GM12878 (cell line): Measurements from ENCODE around the gene PRDM16. TPM values are rescaled to one million over a fixed set of nuclear protein-coding genes. Genes with fewer than 3 reads are reported as not detected.

Experiments used
- ATAC-seq: fragments of 200-7000 bp; cut with Tn5 transposase; 3 replicates; pipeline ENCODE4 v1.9.1; 2020; ENCODE audit warnings: mild to moderate bottlenecking, moderate library complexity
- BruUV-seq: library from RNA; stranded (reverse); fragments of 400-500 nt; replicated peaks from 2 replicates; lab custom pipeline; 2021; lab: Mats Ljungman, UMichigan
- CTCF ChIA-PET: fragments of 300-600 bp; sonication (Branson Sonifier 250); formaldehyde crosslinking; extraction: SDS; loops from one replicate; lab custom pipeline; 2021; ENCODE audit warnings: inconsistent platforms; lab: Yijun Ruan, JAX
- POLR2A ChIA-PET: fragments of 350-600 bp; formaldehyde crosslinking; extraction: SDS; loops from one replicate; lab custom pipeline; 2021; ENCODE audit warnings: inconsistent platforms; lab: Charles Lee
- RAD21 ChIA-PET: fragments of 300-600 bp; sonication (Branson Sonifier 250); formaldehyde crosslinking; loops from one replicate; lab custom pipeline; 2023; ENCODE audit warnings: antibody characterized with exemption; ENCODE audit not compliant: unreplicated experiment; lab: Charles Lee
- SMC1A ChIA-PET: fragments of 300-600 bp; sonication (Branson Sonifier 250); formaldehyde crosslinking; loops from one replicate; lab custom pipeline; 2023; ENCODE audit not compliant: unreplicated experiment, uncharacterized antibody; lab: Charles Lee
- DNase-seq: peaks from one replicate; pipeline ENCODE4 v3.0.0-alpha.2; 2011; ENCODE audit warnings: low read depth, low spot score
- FAIRE-seq: peaks from 3 replicates; lab custom pipeline; 2011; peaks lifted over from hg19 to GRCh38; lab: Jason Lieb, UNC
- H2AFZ ChIP-seq: 2 replicates; pipeline ENCODE4 v1.6.0; 2011; ENCODE audit warnings: low read depth, low read length, control low read depth; ENCODE audit not compliant: control insufficient read depth
- H3K27ac ChIP-seq: 2 replicates; pipeline ENCODE4 v1.5.1; 2011; ENCODE audit warnings: control low read depth; ENCODE audit not compliant: control insufficient read depth, insufficient read depth
- H3K27me3 ChIP-seq, 2 experiments: replicated peaks in 1 of 2; 2 replicates each; pipeline versions ENCODE4 v1.6.0 to v1.6.1; 2011; ENCODE audit warnings: low read length in 1 of 2; ENCODE audit not compliant: control insufficient read depth in 2 of 2, insufficient read depth in 2 of 2
- H3K36me3 ChIP-seq, 2 experiments: 2 replicates each; pipeline ENCODE4 v1.5.1; 2011; ENCODE audit warnings: low read length in 1 of 2; ENCODE audit not compliant: control insufficient read depth in 2 of 2, insufficient read depth in 2 of 2
- H3K4me1 ChIP-seq: 2 replicates; pipeline ENCODE4 v1.6.1; 2011; ENCODE audit warnings: mild to moderate bottlenecking, low read length, moderate library complexity, mixed read lengths; ENCODE audit not compliant: control insufficient read depth, insufficient read depth
- H3K4me2 ChIP-seq: 2 replicates; pipeline ENCODE4 v1.6.0; 2011; ENCODE audit warnings: control low read depth; ENCODE audit not compliant: control insufficient read depth, insufficient read depth
- H3K4me3 ChIP-seq: fragments of 200-600 bp; sonication (generic); 2 replicates; pipeline ENCODE4 v1.5.1; 2016
- H3K79me2 ChIP-seq: 2 replicates; pipeline ENCODE4 v1.6.0; 2011; ENCODE audit warnings: low read length; ENCODE audit not compliant: control insufficient read depth, insufficient read depth
- H3K9ac ChIP-seq: 2 replicates; pipeline ENCODE4 v1.8.0; 2011; ENCODE audit warnings: low read length, control low read depth, mixed read lengths; ENCODE audit not compliant: control insufficient read depth, insufficient read depth
- H3K9me3 ChIP-seq: replicated peaks from 3 replicates; pipeline ENCODE4 v1.5.1; 2011; ENCODE audit warnings: mild to moderate bottlenecking, low read length; ENCODE audit not compliant: control insufficient read depth, insufficient read depth
- H4K20me1 ChIP-seq: 2 replicates; pipeline ENCODE4 v1.6.0; 2011; ENCODE audit not compliant: control insufficient read depth, insufficient read depth
- ASH2L ChIP-seq: fragments of 300-600, 200-600 bp; sonication (generic); IDR thresholded peaks from 2 replicates; pipeline ENCODE4 v1.6.1; 2017; ENCODE audit warnings: low read depth, mild to moderate bottlenecking, borderline replicate concordance
- GATAD2B ChIP-seq: fragments of 450-650 bp; conservative IDR thresholded peaks from 2 replicates; pipeline ENCODE4 v1.6.1; 2017; ENCODE audit warnings: low read depth, mild to moderate bottlenecking, moderate library complexity
- IKZF1 ChIP-seq: fragments of 450-650 bp; conservative IDR thresholded peaks from 2 replicates; pipeline ENCODE4 v1.6.1; 2017; ENCODE audit warnings: antibody characterized with exemption, mild to moderate bottlenecking
- JUNB ChIP-seq: IDR thresholded peaks from 2 replicates; pipeline ENCODE4 v1.6.1; 2016; ENCODE audit warnings: antibody characterized with exemption, mild to moderate bottlenecking
- KLF5 ChIP-seq: fragments of 450-650 bp; IDR thresholded peaks from 2 replicates; pipeline ENCODE4 v1.6.1; 2014; ENCODE audit warnings: mild to moderate bottlenecking; ENCODE audit not compliant: partially characterized antibody
- MEF2A ChIP-seq: IDR thresholded peaks from 2 replicates; pipeline ENCODE4 v1.6.1; 2011; ENCODE audit warnings: low read depth, mild to moderate bottlenecking, low read length, moderate library complexity; ENCODE audit not compliant: insufficient read depth
- NFIC ChIP-seq: IDR thresholded peaks from 2 replicates; pipeline ENCODE4 v1.6.1; 2012; ENCODE audit warnings: low read depth, mild to moderate bottlenecking, inconsistent platforms, low read length, moderate library complexity
- TAF1 ChIP-seq: IDR thresholded peaks from 2 replicates; pipeline ENCODE4 v1.6.1; 2011; ENCODE audit warnings: mild to moderate bottlenecking, low read depth, low read length, borderline replicate concordance
- TCF12 ChIP-seq: IDR thresholded peaks from 2 replicates; pipeline ENCODE4 v1.6.1; 2011; ENCODE audit warnings: low read depth, mild to moderate bottlenecking, low read length
- YBX1 ChIP-seq: fragments of 450-650 bp; IDR thresholded peaks from 2 replicates; pipeline ENCODE4 v1.6.1; 2016; ENCODE audit warnings: antibody characterized with exemption
- ZNF274 ChIP-seq: IDR thresholded peaks from one replicate; pipeline ENCODE4 v1.8.0; 2011; ENCODE audit not compliant: insufficient read length, insufficient read depth
- WGBS: methylation state at CpG from one replicate; pipeline ENCODE4 v1.1.6; 2016; ENCODE audit warnings: low lambda C conversion rate; ENCODE audit not compliant: insufficient replicate concordance, insufficient coverage; ENCODE audit errors: missing lambda C conversion rate; 5-methylcytosine and 5-hydroxymethylcytosine counted together
- in situ Hi-C: fragments of 300-500 bp; cut with MboI; formaldehyde crosslinking; loops from 9 replicates; pipeline ENCODE4 v1.14.3; 2018; ENCODE audit warnings: mixed read lengths
- intact Hi-C: fragments of 100-400 bp; cut with micrococcal nuclease; formaldehyde crosslinking; loops from one replicate; pipeline ENCODE4 v1.14.2; 2022; ENCODE audit not compliant: unreplicated experiment
- polyA plus RNA-seq, 11 experiments: library from polyadenylated mRNA; depleted of rRNA in 4 of 11; unstranded in 6 of 11; stranded (reverse) in 5 of 11; fragments of >200 nt; fragmentation: Nextera tagmentation in 4 of 11; fragmentation: Illumina TruSeq in 1 of 11; extraction: Ambion mirVana in 4 of 11; extraction: Trizol in 1 of 11; gene quantifications; 1 replicate in 1 of 11; 2 replicates in 10 of 11; pipeline versions ENCODE4 v1.2.1 to v1.2.3, GENCODE V29; 2011 to 2016; ENCODE audit warnings: inconsistent platforms in 2 of 11, missing spikeins in 2 of 11, low read depth in 1 of 11
- total RNA-seq, 4 experiments: library from RNA; depleted of rRNA in 3 of 4; stranded (reverse); fragments of >200 nt in 3 of 4; fragmentation: Illumina TruSeq in 1 of 4; extraction: Trizol in 1 of 4; gene quantifications; 2 replicates each; pipeline versions ENCODE4 v1.2.1 to v1.2.3, GENCODE V29; 2013 to 2021
- TF ChIP-seq, protein P1 (sequence below): fragments of 450-650 bp; IDR thresholded peaks from 2 replicates; pipeline ENCODE4 v1.6.1; 2016; ENCODE audit warnings: mild to moderate bottlenecking
- TF ChIP-seq, protein P2 (sequence below): fragments of 450-650 bp; IDR thresholded peaks from 2 replicates; pipeline ENCODE4 v1.6.1; 2018; ENCODE audit warnings: borderline replicate concordance, mild to moderate bottlenecking; ENCODE audit not compliant: partially characterized antibody
- TF ChIP-seq, protein P3 (sequence below), 3 experiments: IDR thresholded peaks in 2 of 3; conservative IDR thresholded peaks in 1 of 3; 2 replicates each; pipeline ENCODE4 v1.5.1; 2011; ENCODE audit warnings: low read depth in 3 of 3, low read length in 3 of 3, mild to moderate bottlenecking in 3 of 3, control low read depth in 2 of 3, moderate library complexity in 2 of 3, inconsistent platforms in 1 of 3, mixed read lengths in 1 of 3; ENCODE audit not compliant: control insufficient read depth in 2 of 3, insufficient read depth in 1 of 3; ENCODE audit errors: extremely low read depth in 1 of 3
- TF ChIP-seq, protein P4 (sequence below): fragments of 450-650 bp; formaldehyde crosslinking; IDR thresholded peaks from 2 replicates; pipeline ENCODE4 v1.5.0; 2022; ENCODE audit warnings: mild to moderate bottlenecking, missing genetic modification characterization

PRDM16 gene
- total and polyA plus RNA-seq, 10 of the 15 experiments (the other 5 are each of a cell fraction or from before 2014, with no cell fraction given), result 0.03 TPM; not detected in 9

DNA sequence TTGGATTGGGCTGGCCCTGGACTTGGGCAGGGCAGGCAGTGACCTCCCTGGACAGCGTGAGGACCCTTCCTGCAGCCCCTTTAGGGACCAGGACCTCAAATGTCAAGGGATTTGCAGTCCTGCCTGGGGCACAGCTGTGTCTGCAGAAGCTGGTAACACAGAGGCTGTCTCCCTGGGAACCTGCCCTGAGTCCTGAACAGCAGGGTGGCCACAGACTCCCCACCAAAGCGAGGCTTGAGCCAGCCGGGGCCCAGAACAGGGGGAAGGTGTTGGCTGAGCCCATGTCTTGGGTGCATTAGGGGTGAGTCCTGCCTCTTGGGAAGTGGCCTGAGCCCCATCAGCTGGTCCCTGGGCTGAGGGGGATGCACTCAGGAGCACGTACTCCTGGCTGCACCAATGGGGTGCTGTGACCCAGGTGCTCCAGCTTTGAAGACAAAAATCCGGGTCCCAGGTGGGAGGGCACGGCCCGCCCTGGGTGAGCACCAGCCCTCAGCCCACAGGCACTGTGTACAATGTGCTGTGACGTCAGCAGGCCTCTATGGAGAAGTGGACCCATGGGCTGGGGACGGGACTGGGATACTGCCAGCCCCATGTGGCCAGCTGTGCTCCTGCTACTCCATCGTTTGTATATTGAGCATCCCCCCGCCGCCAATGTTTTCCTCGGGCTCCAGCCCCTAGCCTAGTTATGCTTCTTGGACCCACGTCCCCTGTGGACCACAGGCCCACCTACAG is 313.5 kb downstream of the PRDM16 start:
- H3K9ac ChIP-seq, result no peak overlapping the region
- H3K79me2 ChIP-seq, result no peaks in the 10 kb centered on the region
- 37% methylated on average over 14 of the region's 14 CpGs for WGBS
- H4K20me1 ChIP-seq, result no peaks in the 10 kb centered on the region
- H3K4me2 ChIP-seq, result no peak overlapping the region
- SMC1A ChIA-PET, result no interaction called here
- ATAC-seq, result no peak
- CTCF ChIA-PET, result no interaction called here
- H3K27ac ChIP-seq, result no peak overlapping the region
- no peak for FAIRE-seq
- no TSS peak for BruUV-seq
- in situ Hi-C loops, result no loop called here
- no peaks in the 10 kb centered on the region for H3K9me3 ChIP-seq
- no peak for DNase-seq
- H3K36me3 ChIP-seq, result no peaks in the 10 kb centered on the region
- intact Hi-C loops, result no loop called here
- no peak overlapping the region for H2AFZ ChIP-seq
- RAD21 ChIA-PET, result no interaction called here
- H3K27me3 ChIP-seq, result no peaks in the 10 kb centered on the region
- no peaks in the 10 kb centered on the region for H3K4me1 ChIP-seq
- POLR2A ChIA-PET, result no interaction called here
- H3K4me3 ChIP-seq, result no peak overlapping the region
- TF ChIP-seq IKZF1 (no peak), TCF12 (no peak), ASH2L (no peak), ZNF274 (no peak), MEF2A (no peak), GATAD2B (no peak), YBX1 (no peak), NFIC (no peak), JUNB (no peak), TAF1 (no peak), KLF5 (no peak)
- TF ChIP-seq, protein P1, sequence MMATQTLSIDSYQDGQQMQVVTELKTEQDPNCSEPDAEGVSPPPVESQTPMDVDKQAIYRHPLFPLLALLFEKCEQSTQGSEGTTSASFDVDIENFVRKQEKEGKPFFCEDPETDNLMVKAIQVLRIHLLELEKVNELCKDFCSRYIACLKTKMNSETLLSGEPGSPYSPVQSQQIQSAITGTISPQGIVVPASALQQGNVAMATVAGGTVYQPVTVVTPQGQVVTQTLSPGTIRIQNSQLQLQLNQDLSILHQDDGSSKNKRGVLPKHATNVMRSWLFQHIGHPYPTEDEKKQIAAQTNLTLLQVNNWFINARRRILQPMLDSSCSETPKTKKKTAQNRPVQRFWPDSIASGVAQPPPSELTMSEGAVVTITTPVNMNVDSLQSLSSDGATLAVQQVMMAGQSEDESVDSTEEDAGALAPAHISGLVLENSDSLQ, result no peak
- TF ChIP-seq, protein P2, sequence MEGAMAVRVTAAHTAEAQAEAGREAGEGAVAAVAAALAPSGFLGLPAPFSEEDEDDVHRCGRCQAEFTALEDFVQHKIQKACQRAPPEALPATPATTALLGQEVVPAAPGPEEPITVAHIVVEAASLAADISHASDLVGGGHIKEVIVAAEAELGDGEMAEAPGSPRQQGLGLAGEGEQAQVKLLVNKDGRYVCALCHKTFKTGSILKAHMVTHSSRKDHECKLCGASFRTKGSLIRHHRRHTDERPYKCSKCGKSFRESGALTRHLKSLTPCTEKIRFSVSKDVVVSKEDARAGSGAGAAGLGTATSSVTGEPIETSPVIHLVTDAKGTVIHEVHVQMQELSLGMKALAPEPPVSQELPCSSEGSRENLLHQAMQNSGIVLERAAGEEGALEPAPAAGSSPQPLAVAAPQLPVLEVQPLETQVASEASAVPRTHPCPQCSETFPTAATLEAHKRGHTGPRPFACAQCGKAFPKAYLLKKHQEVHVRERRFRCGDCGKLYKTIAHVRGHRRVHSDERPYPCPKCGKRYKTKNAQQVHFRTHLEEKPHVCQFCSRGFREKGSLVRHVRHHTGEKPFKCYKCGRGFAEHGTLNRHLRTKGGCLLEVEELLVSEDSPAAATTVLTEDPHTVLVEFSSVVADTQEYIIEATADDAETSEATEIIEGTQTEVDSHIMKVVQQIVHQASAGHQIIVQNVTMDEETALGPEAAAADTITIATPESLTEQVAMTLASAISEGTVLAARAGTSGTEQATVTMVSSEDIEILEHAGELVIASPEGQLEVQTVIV, result no peak
- TF ChIP-seq, protein P3, sequence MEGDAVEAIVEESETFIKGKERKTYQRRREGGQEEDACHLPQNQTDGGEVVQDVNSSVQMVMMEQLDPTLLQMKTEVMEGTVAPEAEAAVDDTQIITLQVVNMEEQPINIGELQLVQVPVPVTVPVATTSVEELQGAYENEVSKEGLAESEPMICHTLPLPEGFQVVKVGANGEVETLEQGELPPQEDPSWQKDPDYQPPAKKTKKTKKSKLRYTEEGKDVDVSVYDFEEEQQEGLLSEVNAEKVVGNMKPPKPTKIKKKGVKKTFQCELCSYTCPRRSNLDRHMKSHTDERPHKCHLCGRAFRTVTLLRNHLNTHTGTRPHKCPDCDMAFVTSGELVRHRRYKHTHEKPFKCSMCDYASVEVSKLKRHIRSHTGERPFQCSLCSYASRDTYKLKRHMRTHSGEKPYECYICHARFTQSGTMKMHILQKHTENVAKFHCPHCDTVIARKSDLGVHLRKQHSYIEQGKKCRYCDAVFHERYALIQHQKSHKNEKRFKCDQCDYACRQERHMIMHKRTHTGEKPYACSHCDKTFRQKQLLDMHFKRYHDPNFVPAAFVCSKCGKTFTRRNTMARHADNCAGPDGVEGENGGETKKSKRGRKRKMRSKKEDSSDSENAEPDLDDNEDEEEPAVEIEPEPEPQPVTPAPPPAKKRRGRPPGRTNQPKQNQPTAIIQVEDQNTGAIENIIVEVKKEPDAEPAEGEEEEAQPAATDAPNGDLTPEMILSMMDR (IDR thresholded peaks at IDR 0.05 in 2 of 3, conservative IDR thresholded peaks at IDR 0.05 in 1 of 3; ENCODE audit: control insufficient read depth in 2 of 3, extremely low read depth in 1 of 3, insufficient read depth in 1 of 3, low read depth in 3 of 3, low read length in 3 of 3), result no peak
- TF ChIP-seq, protein P4, sequence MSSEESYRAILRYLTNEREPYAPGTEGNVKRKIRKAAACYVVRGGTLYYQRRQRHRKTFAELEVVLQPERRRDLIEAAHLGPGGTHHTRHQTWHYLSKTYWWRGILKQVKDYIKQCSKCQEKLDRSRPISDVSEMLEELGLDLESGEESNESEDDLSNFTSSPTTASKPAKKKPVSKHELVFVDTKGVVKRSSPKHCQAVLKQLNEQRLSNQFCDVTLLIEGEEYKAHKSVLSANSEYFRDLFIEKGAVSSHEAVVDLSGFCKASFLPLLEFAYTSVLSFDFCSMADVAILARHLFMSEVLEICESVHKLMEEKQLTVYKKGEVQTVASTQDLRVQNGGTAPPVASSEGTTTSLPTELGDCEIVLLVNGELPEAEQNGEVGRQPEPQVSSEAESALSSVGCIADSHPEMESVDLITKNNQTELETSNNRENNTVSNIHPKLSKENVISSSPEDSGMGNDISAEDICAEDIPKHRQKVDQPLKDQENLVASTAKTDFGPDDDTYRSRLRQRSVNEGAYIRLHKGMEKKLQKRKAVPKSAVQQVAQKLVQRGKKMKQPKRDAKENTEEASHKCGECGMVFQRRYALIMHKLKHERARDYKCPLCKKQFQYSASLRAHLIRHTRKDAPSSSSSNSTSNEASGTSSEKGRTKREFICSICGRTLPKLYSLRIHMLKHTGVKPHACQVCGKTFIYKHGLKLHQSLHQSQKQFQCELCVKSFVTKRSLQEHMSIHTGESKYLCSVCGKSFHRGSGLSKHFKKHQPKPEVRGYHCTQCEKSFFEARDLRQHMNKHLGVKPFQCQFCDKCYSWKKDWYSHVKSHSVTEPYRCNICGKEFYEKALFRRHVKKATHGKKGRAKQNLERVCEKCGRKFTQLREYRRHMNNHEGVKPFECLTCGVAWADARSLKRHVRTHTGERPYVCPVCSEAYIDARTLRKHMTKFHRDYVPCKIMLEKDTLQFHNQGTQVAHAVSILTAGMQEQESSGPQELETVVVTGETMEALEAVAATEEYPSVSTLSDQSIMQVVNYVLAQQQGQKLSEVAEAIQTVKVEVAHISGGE (CRISPR knock-in tag), result no peak
